ENCODE measurements around the gene NUPR2.
"Not testable (repeated sequence)": the region's sequence is repeated elsewhere in the genome, so short reads cannot be mapped to it uniquely, and the experiment has no call there.

The NUPR2 gene

DNA sequence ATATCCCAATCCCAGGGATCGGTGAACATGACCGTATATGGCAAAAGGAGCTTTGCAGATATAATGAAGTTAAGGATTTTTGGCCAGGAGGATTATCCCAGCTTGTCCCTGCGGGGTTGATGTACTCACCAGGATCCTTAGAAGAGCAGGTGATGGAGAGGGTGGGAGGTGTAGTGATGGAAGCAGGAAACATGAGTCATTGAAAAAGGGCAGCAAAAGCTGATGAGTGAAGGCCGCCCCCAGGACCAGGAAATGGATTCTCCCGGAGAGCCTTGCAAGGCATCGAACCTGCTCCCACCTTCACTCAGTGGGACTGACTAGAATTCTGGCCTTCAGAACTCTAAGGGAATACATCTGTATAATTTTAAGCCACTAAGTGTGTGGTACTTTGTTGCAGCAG, 5.2 kb upstream of the NUPR2 start:
- Histone ChIP-seq H3F3A (ENCODE audit: insufficient read depth) (peaks cover 5% of the 10 kb centered on the region; the same call in 1 of the 2 replicates), H2AFZ (ENCODE audit: low read depth, low read length, severe bottlenecking) (no peak overlapping the region), H4K20me1 (ENCODE audit: low read depth, low read length) (no peaks in the 10 kb centered on the region), H3K9me2 (replicated peaks; ENCODE audit: insufficient read depth, low read length) (no peaks in the 10 kb centered on the region), H3K4me3 (ENCODE audit: insufficient read depth, low read length, poor library complexity, severe bottlenecking) (no peak overlapping the region), H3K27ac (ENCODE audit: low read depth, low read length) (no peak overlapping the region), H3K4me2 (ENCODE audit: low read depth, low read length, poor library complexity, severe bottlenecking) (no peak overlapping the region), H3K9ac (ENCODE audit: low read length) (no peak overlapping the region), H3K79me2 (ENCODE audit: insufficient read depth, low read length) (no peaks in the 10 kb centered on the region), H3K9me3 (ENCODE audit: insufficient read depth, low read length) (no peaks in the 10 kb centered on the region), H3K27me3 (ENCODE audit: low read length) (no peaks in the 10 kb centered on the region), H3K36me3 (ENCODE audit: low read length) (no peaks in the 10 kb centered on the region)
- TF ChIP-seq EZH2phosphoT487 (conservative IDR thresholded peaks at IDR 0.05; ENCODE audit: low read length), result no peak
- TF ChIP-seq CTCF (IDR thresholded peaks at IDR 0.05; ENCODE audit: insufficient read depth, low read length, poor library complexity, severe bottlenecking), result no peak

GRCh38 chr7:56112244-56112643, 4.0 kb downstream of the NUPR2 start:
- H3K4me2 ChIP-seq (ENCODE audit: low read depth, low read length, poor library complexity, severe bottlenecking); H3K9me2 ChIP-seq (replicated peaks; ENCODE audit: insufficient read depth, low read length); H3K79me2 ChIP-seq (ENCODE audit: insufficient read depth, low read length); H3K9ac ChIP-seq (ENCODE audit: low read length); H3K4me3 ChIP-seq (ENCODE audit: insufficient read depth, low read length, poor library complexity, severe bottlenecking); H3K9me3 ChIP-seq (ENCODE audit: insufficient read depth, low read length); H4K20me1 ChIP-seq (ENCODE audit: low read depth, low read length); H3K27me3 ChIP-seq (ENCODE audit: low read length); H3F3A ChIP-seq (ENCODE audit: insufficient read depth); H3K27ac ChIP-seq (ENCODE audit: low read depth, low read length); H2AFZ ChIP-seq (ENCODE audit: low read depth, low read length, severe bottlenecking); H3K36me3 ChIP-seq (ENCODE audit: low read length): not testable (repeated sequence)

- H3K4me3 ChIP-seq (ENCODE audit: insufficient read depth, low read length, poor library complexity, severe bottlenecking), result no peak overlapping the region
- H3K27ac ChIP-seq (ENCODE audit: low read depth, low read length), result no peak overlapping the region
- H3K9me3 ChIP-seq (ENCODE audit: insufficient read depth, low read length), result no peaks in the 10 kb centered on the region
- no peak overlapping the region for H3K4me2 ChIP-seq (ENCODE audit: low read depth, low read length, poor library complexity, severe bottlenecking)
- H3K9me2 ChIP-seq (replicated peaks; ENCODE audit: insufficient read depth, low read length), result no peaks in the 10 kb centered on the region
- no peaks in the 10 kb centered on the region for H3K27me3 ChIP-seq (ENCODE audit: low read length)
- H3F3A ChIP-seq (ENCODE audit: insufficient read depth), result no peaks in the 10 kb centered on the region
- no peaks in the 10 kb centered on the region for H4K20me1 ChIP-seq (ENCODE audit: low read depth, low read length)
- H3K9ac ChIP-seq (ENCODE audit: low read length), result no peak overlapping the region
- TF ChIP-seq EZH2phosphoT487 (conservative IDR thresholded peaks at IDR 0.05; ENCODE audit: low read length) (no peak), CTCF (IDR thresholded peaks at IDR 0.05; ENCODE audit: insufficient read depth, low read length, poor library complexity, severe bottlenecking) (no peak)
- peak overlapping the region; percentile 12 for H2AFZ ChIP-seq (ENCODE audit: low read depth, low read length, severe bottlenecking)
- no peaks in the 10 kb centered on the region for H3K36me3 ChIP-seq (ENCODE audit: low read length)
- peaks cover 6% of the 10 kb centered on the region for H3K79me2 ChIP-seq (ENCODE audit: insufficient read depth, low read length)
Measured at GRCh38 chr7:56110611-56111010, 5.6 kb downstream of the NUPR2 start.

GRCh38 chr7:56107954-56108258, 8.3 kb downstream of the NUPR2 start:
- no peak overlapping the region for H3K4me2 ChIP-seq (ENCODE audit: low read depth, low read length, poor library complexity, severe bottlenecking)
- no peak overlapping the region for H3K27ac ChIP-seq (ENCODE audit: low read depth, low read length)
- H2AFZ ChIP-seq (ENCODE audit: low read depth, low read length, severe bottlenecking), result no peak overlapping the region
- peaks cover 14% of the 10 kb centered on the region for H4K20me1 ChIP-seq (ENCODE audit: low read depth, low read length)
- H3K9me2 ChIP-seq (replicated peaks; ENCODE audit: insufficient read depth, low read length), result no peaks in the 10 kb centered on the region
- peaks cover 32% of the 10 kb centered on the region for H3K79me2 ChIP-seq (ENCODE audit: insufficient read depth, low read length)
- no peak overlapping the region for H3K9ac ChIP-seq (ENCODE audit: low read length)
- H3K4me3 ChIP-seq (ENCODE audit: insufficient read depth, low read length, poor library complexity, severe bottlenecking), result no peak overlapping the region
- no peaks in the 10 kb centered on the region for H3K27me3 ChIP-seq (ENCODE audit: low read length)
- H3K36me3 ChIP-seq (ENCODE audit: low read length), result peaks cover 10% of the 10 kb centered on the region
- no peaks in the 10 kb centered on the region for H3K9me3 ChIP-seq (ENCODE audit: insufficient read depth, low read length)
- TF ChIP-seq EZH2phosphoT487 (conservative IDR thresholded peaks at IDR 0.05; ENCODE audit: low read length) (no peak), CTCF (IDR thresholded peaks at IDR 0.05; ENCODE audit: insufficient read depth, low read length, poor library complexity, severe bottlenecking) (no peak)
- 0 out of 2 replicates have a peak, but pooled peaks cover 6% of the 10 kb centered on the region for H3F3A ChIP-seq (ENCODE audit: insufficient read depth)

Data from SU-DHL-6 (cell line).